HepG2 (cell line): ENCODE data around the gene TUBB4B. TPM values are rescaled to one million over a fixed set of nuclear protein-coding genes. Genes with fewer than 3 reads are reported as not detected.

Source experiments
- GABPB1 ChIP-seq: IDR thresholded peaks from 2 replicates; pipeline ENCODE4 v1.6.1; 2016; ENCODE audit warnings: mild to moderate bottlenecking, missing genetic modification reagents, moderate library complexity, missing compliant biosample characterization
- KLF6 ChIP-seq: IDR thresholded peaks from 2 replicates; pipeline ENCODE4 v1.8.0; 2016; ENCODE audit warnings: missing biosample characterization, missing genetic modification reagents
- MED8 ChIP-seq: sonication (generic); formaldehyde crosslinking; IDR thresholded peaks from 2 replicates; pipeline ENCODE4 v1.8.1; 2023; ENCODE audit warnings: mild to moderate bottlenecking, missing genetic modification reagents; ENCODE audit not compliant: insufficient replicate concordance
- NR3C1 ChIP-seq: sonication (generic); formaldehyde crosslinking; IDR thresholded peaks from 2 replicates; pipeline ENCODE4 v1.4.0; 2020; ENCODE audit warnings: missing genetic modification reagents
- RBM22 ChIP-seq: fragments of 200-400 bp; formaldehyde crosslinking; optimal IDR thresholded peaks from 2 replicates; pipeline ENCODE3; 2017; ENCODE audit warnings: mild to moderate bottlenecking, low read length, moderate library complexity
- REPIN1 ChIP-seq: sonication (generic); formaldehyde crosslinking; IDR thresholded peaks from 2 replicates; pipeline ENCODE4 v1.8.0; 2022; ENCODE audit warnings: missing genetic modification reagents, low read depth, mild to moderate bottlenecking, borderline replicate concordance
- ZFP62 ChIP-seq: sonication (generic); formaldehyde crosslinking; IDR thresholded peaks from 2 replicates; pipeline ENCODE4 v1.4.0; 2020; ENCODE audit warnings: missing genetic modification reagents
- ZNF138 ChIP-seq: sonication (generic); formaldehyde crosslinking; IDR thresholded peaks from 2 replicates; pipeline ENCODE4 v1.5.0; 2020; ENCODE audit warnings: mild to moderate bottlenecking, low read depth, missing genetic modification reagents
- ZNF274 ChIP-seq: sonication (generic); formaldehyde crosslinking; IDR thresholded peaks from 2 replicates; pipeline ENCODE4 v1.5.1; 2020; ENCODE audit warnings: mild to moderate bottlenecking, missing genetic modification reagents
- ZNF337 ChIP-seq: sonication (generic); formaldehyde crosslinking; IDR thresholded peaks from 2 replicates; pipeline ENCODE4 v1.5.1; 2020; ENCODE audit warnings: missing genetic modification reagents, low read depth, mild to moderate bottlenecking, borderline replicate concordance
- ZNF343 ChIP-seq: sonication (generic); formaldehyde crosslinking; IDR thresholded peaks from 2 replicates; pipeline ENCODE4 v1.4.0; 2020; ENCODE audit warnings: mild to moderate bottlenecking, missing genetic modification reagents
- ZNF460 ChIP-seq: sonication (generic); formaldehyde crosslinking; IDR thresholded peaks from 2 replicates; pipeline ENCODE4 v1.5.1; 2020; ENCODE audit warnings: missing genetic modification reagents, mild to moderate bottlenecking, borderline replicate concordance
- ZNF704 ChIP-seq: sonication (generic); formaldehyde crosslinking; IDR thresholded peaks from 2 replicates; pipeline ENCODE4 v1.8.1; 2023; ENCODE audit warnings: mild to moderate bottlenecking, inconsistent platforms, moderate library complexity, missing genetic modification reagents, borderline replicate concordance
- polyA plus RNA-seq, 8 experiments: library from polyadenylated mRNA; depleted of rRNA in 3 of 8; stranded (reverse) in 7 of 8; unstranded in 1 of 8; fragments of >200 nt; fragmentation: Illumina TruSeq in 4 of 8; extraction: Trizol in 4 of 8; gene quantifications; 2 replicates each; pipeline versions ENCODE4 v1.2.1 to v1.2.3, GENCODE V29; 2011 to 2016; ENCODE audit warnings: low read depth in 4 of 8, missing spikeins in 1 of 8, mixed read lengths in 1 of 8; ENCODE audit not compliant: insufficient read depth in 1 of 8
- total RNA-seq, 5 experiments: library from RNA; depleted of rRNA; stranded (reverse); fragments of >200 nt; fragmentation: Illumina TruSeq; extraction: Trizol; gene quantifications; 2 replicates each; pipeline ENCODE4 v1.2.3, GENCODE V29; 2016; ENCODE audit warnings: low read depth in 1 of 5
- TF ChIP-seq, protein P1 (sequence below): sonication (generic); formaldehyde crosslinking; IDR thresholded peaks from 2 replicates; pipeline ENCODE4 v1.4.0; 2020; ENCODE audit warnings: missing genetic modification reagents
- TF ChIP-seq, protein P2 (sequence below): sonication (generic); formaldehyde crosslinking; IDR thresholded peaks from 2 replicates; pipeline ENCODE4 v1.4.0; 2020; ENCODE audit warnings: mild to moderate bottlenecking, missing genetic modification reagents, borderline replicate concordance
- TF ChIP-seq, protein P3 (sequence below): sonication (generic); formaldehyde crosslinking; IDR thresholded peaks from 2 replicates; pipeline ENCODE4 v1.4.0; 2020; ENCODE audit warnings: mild to moderate bottlenecking, missing genetic modification reagents, borderline replicate concordance

Gene TUBB4B
- total and polyA plus RNA-seq, 2 of the 13 experiments (the other 11 are each of a cell fraction or from before 2014, with no cell fraction given): 182 to 412 TPM

- TF ChIP-seq ZNF704 (CRISPR knock-in tag): peak; percentile 76; the same call in 1 of the 2 replicates
- TF ChIP-seq RBM22: peak; percentile 69
- TF ChIP-seq, protein P1, sequence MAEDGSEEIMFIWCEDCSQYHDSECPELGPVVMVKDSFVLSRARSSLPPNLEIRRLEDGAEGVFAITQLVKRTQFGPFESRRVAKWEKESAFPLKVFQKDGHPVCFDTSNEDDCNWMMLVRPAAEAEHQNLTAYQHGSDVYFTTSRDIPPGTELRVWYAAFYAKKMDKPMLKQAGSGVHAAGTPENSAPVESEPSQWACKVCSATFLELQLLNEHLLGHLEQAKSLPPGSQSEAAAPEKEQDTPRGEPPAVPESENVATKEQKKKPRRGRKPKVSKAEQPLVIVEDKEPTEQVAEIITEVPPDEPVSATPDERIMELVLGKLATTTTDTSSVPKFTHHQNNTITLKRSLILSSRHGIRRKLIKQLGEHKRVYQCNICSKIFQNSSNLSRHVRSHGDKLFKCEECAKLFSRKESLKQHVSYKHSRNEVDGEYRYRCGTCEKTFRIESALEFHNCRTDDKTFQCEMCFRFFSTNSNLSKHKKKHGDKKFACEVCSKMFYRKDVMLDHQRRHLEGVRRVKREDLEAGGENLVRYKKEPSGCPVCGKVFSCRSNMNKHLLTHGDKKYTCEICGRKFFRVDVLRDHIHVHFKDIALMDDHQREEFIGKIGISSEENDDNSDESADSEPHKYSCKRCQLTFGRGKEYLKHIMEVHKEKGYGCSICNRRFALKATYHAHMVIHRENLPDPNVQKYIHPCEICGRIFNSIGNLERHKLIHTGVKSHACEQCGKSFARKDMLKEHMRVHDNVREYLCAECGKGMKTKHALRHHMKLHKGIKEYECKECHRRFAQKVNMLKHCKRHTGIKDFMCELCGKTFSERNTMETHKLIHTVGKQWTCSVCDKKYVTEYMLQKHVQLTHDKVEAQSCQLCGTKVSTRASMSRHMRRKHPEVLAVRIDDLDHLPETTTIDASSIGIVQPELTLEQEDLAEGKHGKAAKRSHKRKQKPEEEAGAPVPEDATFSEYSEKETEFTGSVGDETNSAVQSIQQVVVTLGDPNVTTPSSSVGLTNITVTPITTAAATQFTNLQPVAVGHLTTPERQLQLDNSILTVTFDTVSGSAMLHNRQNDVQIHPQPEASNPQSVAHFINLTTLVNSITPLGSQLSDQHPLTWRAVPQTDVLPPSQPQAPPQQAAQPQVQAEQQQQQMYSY: peak; percentile 17; the same call in 1 of the 2 replicates
- no peak for TF ChIP-seq NR3C1 (CRISPR knock-in tag)
- TF ChIP-seq ZNF343: peak; percentile 74; the same call in 1 of the 2 replicates
- TF ChIP-seq KLF6 (CRISPR knock-in tag): peak; percentile 68; the same call in 1 of the 2 replicates
- TF ChIP-seq ZNF274 (CRISPR knock-in tag): peak; percentile 70; the same call in 1 of the 2 replicates
- TF ChIP-seq ZNF337 (CRISPR knock-in tag): 0 out of 2 replicates have a peak, but pooled peaks have one; percentile 51
- TF ChIP-seq, protein P2, sequence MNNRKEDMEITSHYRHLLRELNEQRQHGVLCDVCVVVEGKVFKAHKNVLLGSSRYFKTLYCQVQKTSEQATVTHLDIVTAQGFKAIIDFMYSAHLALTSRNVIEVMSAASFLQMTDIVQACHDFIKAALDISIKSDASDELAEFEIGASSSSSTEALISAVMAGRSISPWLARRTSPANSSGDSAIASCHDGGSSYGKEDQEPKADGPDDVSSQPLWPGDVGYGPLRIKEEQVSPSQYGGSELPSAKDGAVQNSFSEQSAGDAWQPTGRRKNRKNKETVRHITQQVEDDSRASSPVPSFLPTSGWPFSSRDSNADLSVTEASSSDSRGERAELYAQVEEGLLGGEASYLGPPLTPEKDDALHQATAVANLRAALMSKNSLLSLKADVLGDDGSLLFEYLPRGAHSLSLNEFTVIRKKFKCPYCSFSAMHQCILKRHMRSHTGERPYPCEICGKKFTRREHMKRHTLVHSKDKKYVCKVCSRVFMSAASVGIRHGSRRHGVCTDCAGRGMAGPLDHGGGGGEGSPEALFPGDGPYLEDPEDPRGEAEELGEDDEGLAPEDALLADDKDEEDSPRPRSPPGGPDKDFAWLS (CRISPR knock-in tag): no peak
- TF ChIP-seq ZNF138 (CRISPR knock-in tag): no peak
- peak; percentile 94 for TF ChIP-seq GABPB1 (CRISPR knock-in tag)
- no peak for TF ChIP-seq ZNF460
- no peak for TF ChIP-seq ZFP62 (CRISPR knock-in tag)
- no peak for TF ChIP-seq MED8 (CRISPR knock-in tag)
- peak; percentile 84; the same call in 1 of the 2 replicates for TF ChIP-seq REPIN1 (CRISPR knock-in tag)
- TF ChIP-seq, protein P3, sequence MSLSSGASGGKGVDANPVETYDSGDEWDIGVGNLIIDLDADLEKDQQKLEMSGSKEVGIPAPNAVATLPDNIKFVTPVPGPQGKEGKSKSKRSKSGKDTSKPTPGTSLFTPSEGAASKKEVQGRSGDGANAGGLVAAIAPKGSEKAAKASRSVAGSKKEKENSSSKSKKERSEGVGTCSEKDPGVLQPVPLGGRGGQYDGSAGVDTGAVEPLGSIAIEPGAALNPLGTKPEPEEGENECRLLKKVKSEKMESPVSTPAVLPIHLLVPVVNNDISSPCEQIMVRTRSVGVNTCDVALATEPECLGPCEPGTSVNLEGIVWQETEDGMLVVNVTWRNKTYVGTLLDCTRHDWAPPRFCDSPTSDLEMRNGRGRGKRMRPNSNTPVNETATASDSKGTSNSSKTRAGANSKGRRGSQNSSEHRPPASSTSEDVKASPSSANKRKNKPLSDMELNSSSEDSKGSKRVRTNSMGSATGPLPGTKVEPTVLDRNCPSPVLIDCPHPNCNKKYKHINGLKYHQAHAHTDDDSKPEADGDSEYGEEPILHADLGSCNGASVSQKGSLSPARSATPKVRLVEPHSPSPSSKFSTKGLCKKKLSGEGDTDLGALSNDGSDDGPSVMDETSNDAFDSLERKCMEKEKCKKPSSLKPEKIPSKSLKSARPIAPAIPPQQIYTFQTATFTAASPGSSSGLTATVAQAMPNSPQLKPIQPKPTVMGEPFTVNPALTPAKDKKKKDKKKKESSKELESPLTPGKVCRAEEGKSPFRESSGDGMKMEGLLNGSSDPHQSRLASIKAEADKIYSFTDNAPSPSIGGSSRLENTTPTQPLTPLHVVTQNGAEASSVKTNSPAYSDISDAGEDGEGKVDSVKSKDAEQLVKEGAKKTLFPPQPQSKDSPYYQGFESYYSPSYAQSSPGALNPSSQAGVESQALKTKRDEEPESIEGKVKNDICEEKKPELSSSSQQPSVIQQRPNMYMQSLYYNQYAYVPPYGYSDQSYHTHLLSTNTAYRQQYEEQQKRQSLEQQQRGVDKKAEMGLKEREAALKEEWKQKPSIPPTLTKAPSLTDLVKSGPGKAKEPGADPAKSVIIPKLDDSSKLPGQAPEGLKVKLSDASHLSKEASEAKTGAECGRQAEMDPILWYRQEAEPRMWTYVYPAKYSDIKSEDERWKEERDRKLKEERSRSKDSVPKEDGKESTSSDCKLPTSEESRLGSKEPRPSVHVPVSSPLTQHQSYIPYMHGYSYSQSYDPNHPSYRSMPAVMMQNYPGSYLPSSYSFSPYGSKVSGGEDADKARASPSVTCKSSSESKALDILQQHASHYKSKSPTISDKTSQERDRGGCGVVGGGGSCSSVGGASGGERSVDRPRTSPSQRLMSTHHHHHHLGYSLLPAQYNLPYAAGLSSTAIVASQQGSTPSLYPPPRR (CRISPR knock-in tag): peak; percentile 42; the same call in 1 of the 2 replicates
These were observed 40.5 kb upstream of the TUBB4B start, which contains the start of gene TPRN (continued) for GRCh38 chr9:137200311-137201204.
